ENCODE results near the gene PEAK1. TPM values are rescaled to one million over a fixed set of nuclear protein-coding genes. Genes with fewer than 3 reads are reported as not detected.
A peak's percentile ranks its signal among the peaks of the same experiment; 100 is the strongest.

PEAK1 gene
- total RNA-seq (2014; rRNA removed; shearing (Covaris generic)), result 10.3 and 12.4 TPM in 2 replicates

- DNase-seq (ENCODE audit: low read depth), result peak; percentile 98
Observed at GRCh38 chr15:77419836-77420609, at the start of gene PEAK1. Gene PEAK1 (minus strand): TSS chr15:77420104. CDS start chr15:77181926, 238,178 bp downstream.

GRCh38 chr15:77468896-77469295 is 49.0 kb upstream of the PEAK1 start:
- DNase-seq (ENCODE audit: low read depth), result no peak

- no peak for DNase-seq (ENCODE audit: low read depth)
Observed at GRCh38 chr15:77466521-77466920, 46.6 kb upstream of the PEAK1 start.

- no peak for DNase-seq (ENCODE audit: low read depth)
Observed at GRCh38 chr15:77464129-77464865, 44.4 kb upstream of the PEAK1 start.

- DNase-seq (ENCODE audit: low read depth), result no peak
Observed at GRCh38 chr15:77461486-77461885, 41.6 kb upstream of the PEAK1 start.

- DNase-seq (ENCODE audit: low read depth), result no peak
Observed at GRCh38 chr15:77459031-77459430, 39.1 kb upstream of the PEAK1 start.

GRCh38 chr15:77457905-77458265 is 38.0 kb upstream of the PEAK1 start:
- DNase-seq (ENCODE audit: low read depth), result peak; percentile 63

- DNase-seq (ENCODE audit: low read depth), result peak; percentile 28
Observed at GRCh38 chr15:77457191-77457904, 37.4 kb upstream of the PEAK1 start.

GRCh38 chr15:77456746-77457145 is 36.8 kb upstream of the PEAK1 start:
- DNase-seq (ENCODE audit: low read depth), result peak; percentile 26

GRCh38 chr15:77455696-77456321 is 35.9 kb upstream of the PEAK1 start:
- DNase-seq (ENCODE audit: low read depth), result peak; percentile 74

- no peak for DNase-seq (ENCODE audit: low read depth)
Observed at GRCh38 chr15:77454951-77455350, 35.0 kb upstream of the PEAK1 start.

- DNase-seq (ENCODE audit: low read depth), result no peak
Observed at GRCh38 chr15:77454265-77454664, 34.4 kb upstream of the PEAK1 start.

GRCh38 chr15:77446840-77447390 is 27.0 kb upstream of the PEAK1 start:
- DNase-seq (ENCODE audit: low read depth), result no peak

GRCh38 chr15:77440378-77440999 is 20.6 kb upstream of the PEAK1 start:
- DNase-seq (ENCODE audit: low read depth), result peak; percentile 77

GRCh38 chr15:77437264-77437663 is 17.4 kb upstream of the PEAK1 start:
- DNase-seq (ENCODE audit: low read depth), result no peak

GRCh38 chr15:77436822-77437221 is 16.9 kb upstream of the PEAK1 start:
- DNase-seq (ENCODE audit: low read depth), result no peak

GRCh38 chr15:77430652-77431051 is 10.7 kb upstream of the PEAK1 start:
- no peak for DNase-seq (ENCODE audit: low read depth)

GRCh38 chr15:77430213-77430612 is 10.3 kb upstream of the PEAK1 start:
- DNase-seq (ENCODE audit: low read depth), result no peak

GRCh38 chr15:77426871-77427270 is 7.0 kb upstream of the PEAK1 start:
- no peak for DNase-seq (ENCODE audit: low read depth)

- no peak for DNase-seq (ENCODE audit: low read depth)
Observed at GRCh38 chr15:77426377-77426776, 6.5 kb upstream of the PEAK1 start.

GRCh38 chr15:77425104-77425503 is 5.2 kb upstream of the PEAK1 start:
- no peak for DNase-seq (ENCODE audit: low read depth)
